ENCODE measurements around the gene MNT. TPM values are rescaled to one million over a fixed set of nuclear protein-coding genes. Genes with fewer than 3 reads are reported as not detected.

Gene MNT, protein sequence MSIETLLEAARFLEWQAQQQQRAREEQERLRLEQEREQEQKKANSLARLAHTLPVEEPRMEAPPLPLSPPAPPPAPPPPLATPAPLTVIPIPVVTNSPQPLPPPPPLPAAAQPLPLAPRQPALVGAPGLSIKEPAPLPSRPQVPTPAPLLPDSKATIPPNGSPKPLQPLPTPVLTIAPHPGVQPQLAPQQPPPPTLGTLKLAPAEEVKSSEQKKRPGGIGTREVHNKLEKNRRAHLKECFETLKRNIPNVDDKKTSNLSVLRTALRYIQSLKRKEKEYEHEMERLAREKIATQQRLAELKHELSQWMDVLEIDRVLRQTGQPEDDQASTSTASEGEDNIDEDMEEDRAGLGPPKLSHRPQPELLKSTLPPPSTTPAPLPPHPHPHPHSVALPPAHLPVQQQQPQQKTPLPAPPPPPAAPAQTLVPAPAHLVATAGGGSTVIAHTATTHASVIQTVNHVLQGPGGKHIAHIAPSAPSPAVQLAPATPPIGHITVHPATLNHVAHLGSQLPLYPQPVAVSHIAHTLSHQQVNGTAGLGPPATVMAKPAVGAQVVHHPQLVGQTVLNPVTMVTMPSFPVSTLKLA
- 5.4 TPM in 2 replicates for total RNA-seq

DNA sequence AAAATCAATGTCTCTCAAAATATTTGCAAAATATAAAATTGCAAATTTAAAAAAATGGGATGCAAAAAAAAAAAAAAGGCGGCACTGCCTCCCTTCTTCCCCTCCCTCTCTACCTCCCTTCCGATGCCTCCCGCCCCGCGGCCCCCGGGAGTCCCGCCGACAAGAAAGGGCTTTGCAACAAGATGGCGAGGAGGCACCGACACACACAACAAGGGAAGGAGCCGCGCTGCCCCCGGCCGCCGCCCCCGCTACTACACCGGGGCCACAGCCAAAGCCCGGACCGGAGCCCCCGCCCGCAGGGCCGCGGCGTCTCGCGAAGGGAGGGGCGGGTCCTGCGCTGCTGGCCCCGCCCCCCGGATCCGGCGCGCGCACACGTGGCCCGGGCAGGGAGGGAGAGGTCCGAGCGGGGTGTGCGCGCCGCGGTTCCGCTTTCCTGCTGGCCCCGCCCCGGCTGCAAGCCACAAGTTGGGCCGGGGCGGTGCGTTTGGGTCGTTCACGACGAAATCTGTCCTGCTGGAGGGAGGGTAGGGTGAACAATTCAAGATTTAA lies at the start of gene MNT:
TSS of gene MNT (minus strand) at position 184 of the 549 bp plus-strand sequence. CDS start 348 bp downstream, outside the sequence.

DNA sequence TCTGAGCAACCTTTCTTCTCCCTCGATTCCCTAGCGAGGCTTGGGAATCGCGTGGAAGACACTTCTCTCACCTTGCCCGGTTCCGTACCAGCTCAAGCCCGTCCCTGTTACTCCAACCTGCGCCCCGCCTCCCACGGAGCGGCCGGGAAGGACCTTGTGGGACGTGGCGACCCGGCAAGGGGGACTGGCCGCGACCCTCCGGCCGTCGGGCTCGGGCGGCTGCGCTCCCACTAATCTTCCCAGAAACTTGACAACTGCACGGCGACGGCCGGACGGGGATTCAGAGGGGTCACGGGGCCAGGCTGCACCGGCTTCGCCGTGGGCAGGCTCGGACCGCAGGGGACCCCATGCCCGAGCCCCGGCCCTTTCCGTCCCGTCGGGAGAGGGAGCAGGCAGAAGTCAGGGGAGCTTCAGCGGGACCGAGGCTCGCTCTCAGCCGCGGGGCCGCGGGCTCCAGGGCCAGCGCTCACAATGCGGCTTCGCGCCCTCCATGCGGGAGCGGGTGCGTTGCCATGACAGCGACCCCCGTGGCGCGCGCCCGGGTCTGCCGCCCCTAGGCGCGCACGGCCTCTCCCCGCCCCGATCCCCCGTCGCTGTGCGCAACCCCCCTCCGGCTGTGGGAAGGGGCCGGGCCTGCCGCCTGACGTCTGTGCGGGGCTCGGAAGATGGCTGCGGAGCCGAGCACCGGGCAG lies 63.9 kb downstream of the MNT start, which contains the start of gene SGSM2:
TSS of gene SGSM2 (plus strand) at position 650 of the 692 bp plus-strand sequence. CDS start 188 bp downstream, outside the sequence.

DNA sequence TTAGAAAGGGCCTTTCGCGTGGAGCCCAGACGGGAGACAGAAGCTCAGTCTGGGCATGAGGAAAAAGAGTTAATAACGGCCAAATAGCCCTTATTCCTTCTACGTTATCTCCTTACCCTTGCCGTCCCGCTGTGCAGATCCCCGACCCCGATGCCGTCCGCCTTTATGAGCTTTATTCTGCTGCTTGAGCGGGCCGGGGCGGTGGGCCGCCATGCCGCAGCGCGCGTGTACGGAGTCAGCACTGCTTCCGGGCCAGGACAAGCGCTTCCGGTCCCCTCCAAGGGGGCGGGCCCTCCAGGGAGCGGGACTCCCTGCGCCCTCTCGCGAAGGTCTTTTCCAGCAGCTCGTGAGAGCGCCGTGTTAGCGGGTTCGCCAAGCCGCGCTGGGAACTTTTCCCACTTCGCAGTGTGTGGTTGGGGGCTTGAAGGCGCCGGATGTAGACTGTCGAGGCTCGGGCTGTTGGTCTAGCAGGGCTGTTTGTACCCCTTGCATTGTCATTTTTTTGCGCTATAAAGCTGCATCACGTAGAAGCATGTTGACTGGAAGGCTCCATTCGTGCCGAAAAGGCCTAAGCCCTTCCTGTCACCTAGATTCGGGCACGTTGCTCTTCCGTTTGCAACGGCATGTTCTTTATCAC lies 64.5 kb downstream of the MNT start, which contains the start of gene TSR1:
TSS of gene TSR1 (minus strand) at position 243 of the 637 bp plus-strand sequence. CDS start at position 213, 30 bp downstream.

Other genes with a start within 250 kb of the MNT start
- 23.3 and 25.1 TPM in 2 replicates for gene SMG6, start 97.3 kb downstream of the MNT start, total RNA-seq
- gene SRR, start 97.1 kb downstream of the MNT start, total RNA-seq = 32.7 and 37.5 TPM in 2 replicates
- gene TSR1, start 64.6 kb downstream of the MNT start, total RNA-seq = 57.4 and 60.2 TPM in 2 replicates
- gene SGSM2, start 63.6 kb downstream of the MNT start, total RNA-seq = 11.3 and 14.3 TPM in 2 replicates
- gene METTL16, start 110.8 kb upstream of the MNT start, total RNA-seq = 10.9 and 12.2 TPM in 2 replicates
- gene PAFAH1B1, start 192.6 kb upstream of the MNT start, total RNA-seq = 27.1 and 39.7 TPM in 2 replicates

Data from bronchus fibroblast of lung (primary cell).